Vagina (tissue), 2 donors: ENCODE results near the gene DHRSX.

Experiments used
- CTCF ChIP-seq, 3 experiments: fragments of 450-650 bp in 2 of 3; fragments of 200-600 bp in 1 of 3; sonication (generic) in 1 of 3; IDR thresholded peaks; one replicate each; pipeline ENCODE4 v1.5.1; 2017 to 2019; ENCODE audit warnings: antibody characterized with exemption in 3 of 3, mild to moderate bottlenecking in 2 of 3, moderate library complexity in 2 of 3
- POLR2A ChIP-seq, 2 donors: fragments of 450-650 bp; IDR thresholded peaks; one replicate each; pipeline ENCODE4 v1.6.1; 2017; ENCODE audit warnings: antibody characterized with exemption in 2 of 2, mild to moderate bottlenecking in 2 of 2, moderate library complexity in 2 of 2

- TF ChIP-seq CTCF (IDR thresholded peaks at IDR 0.05) (no peak), POLR2A (IDR thresholded peaks at IDR 0.05) (no peak)
These were observed 238.7 kb downstream of the DHRSX start for GRCh38 chrX:2261831-2262667.
